Measurements from ENCODE around the gene CYP27B1. TPM values are rescaled to one million over a fixed set of nuclear protein-coding genes. Genes with fewer than 3 reads are reported as not detected.
"Not testable (repeated sequence)": the region's sequence is repeated elsewhere in the genome, so short reads cannot be mapped to it uniquely, and the experiment has no call there.

Gene CYP27B1
- total RNA-seq, 1 donor from 2014 or later: not detected

DNA sequence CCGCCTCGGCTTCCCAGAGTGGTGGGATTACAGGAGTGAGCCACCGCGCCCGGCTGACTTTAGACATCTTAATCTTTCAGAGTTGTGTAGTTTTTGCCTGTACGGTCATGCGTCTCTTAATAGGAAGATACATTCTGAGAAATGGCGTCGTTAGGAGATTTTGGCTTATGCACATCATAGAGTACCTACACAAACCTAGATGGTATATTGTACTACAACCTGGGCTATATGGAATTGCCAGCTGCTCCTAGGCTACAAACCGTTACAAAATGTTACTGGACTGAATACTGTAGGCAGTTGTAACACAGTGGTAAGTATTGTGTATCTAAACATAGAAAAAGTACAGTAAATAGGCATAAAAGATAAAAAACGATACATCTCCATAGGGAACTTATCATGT lies 17.0 kb upstream of the CYP27B1 start:
- no peak for FAIRE-seq
- DNase-seq (ENCODE audit: low spot score in 2 of 2): no peak

DNA sequence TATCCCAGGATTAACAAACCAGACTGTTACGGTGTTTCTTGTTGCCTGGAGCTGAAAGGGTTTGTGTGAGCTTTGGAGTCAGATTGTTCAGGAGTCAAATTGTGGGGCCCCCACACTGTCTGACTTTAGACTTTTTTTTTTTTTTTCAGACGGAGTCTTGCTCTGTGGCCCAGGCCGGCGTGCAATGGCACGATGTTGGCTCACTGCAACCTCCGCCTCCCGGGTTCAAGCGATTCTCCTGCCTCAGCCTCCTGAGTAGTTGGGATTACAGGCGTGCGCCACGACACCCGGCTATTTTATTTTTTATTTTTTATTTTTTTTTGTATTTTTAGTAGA lies 16.6 kb upstream of the CYP27B1 start:
- FAIRE-seq (no peak), DNase-seq (ENCODE audit: low spot score in 2 of 2) (no peak)

DNA sequence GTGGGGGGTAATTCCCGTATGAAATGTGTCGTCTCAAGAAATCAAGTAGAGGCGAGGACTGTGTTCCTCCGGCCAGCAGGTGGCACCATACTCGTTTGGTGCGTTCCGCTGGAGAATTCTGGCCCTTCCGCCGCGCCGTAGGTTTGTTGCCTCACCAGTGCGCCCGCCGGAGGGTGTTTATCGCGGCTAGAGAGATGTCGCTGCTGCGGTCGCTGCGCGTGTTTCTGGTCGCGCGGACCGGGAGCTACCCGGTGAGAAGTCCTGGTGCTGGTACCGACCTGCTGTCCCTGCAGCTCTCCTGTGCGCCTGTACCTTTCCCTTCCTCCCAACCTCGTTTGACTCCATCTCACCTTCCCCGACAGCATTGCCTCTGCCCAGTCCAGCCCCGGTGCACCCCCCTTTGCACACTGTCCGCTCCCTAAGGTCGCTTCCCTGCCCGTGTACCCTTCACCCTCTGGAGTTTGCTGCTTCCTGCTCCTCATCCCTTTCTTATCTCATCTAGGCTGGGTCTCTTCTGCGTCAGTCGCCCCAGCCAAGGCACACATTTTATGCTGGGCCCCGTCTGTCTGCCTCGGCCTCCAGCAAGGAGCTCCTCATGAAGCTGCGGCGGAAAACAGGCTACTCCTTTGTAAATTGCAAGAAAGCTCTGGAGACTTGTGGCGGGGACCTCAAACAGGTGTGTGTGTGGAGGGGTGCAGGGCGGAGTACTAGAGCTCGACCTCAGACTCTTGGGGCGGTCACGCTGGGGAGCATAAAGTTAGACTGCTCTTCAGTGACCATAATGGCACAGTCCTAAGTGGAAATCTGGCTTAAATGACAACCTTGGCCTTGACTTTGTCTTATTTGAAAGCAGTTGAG lies 16.0 kb upstream of the CYP27B1 start, which contains the start of gene TSFM:
Gene TSFM, plus strand, starts transcription at position 180 of the 858 bp plus-strand sequence. Its CDS starts 15 bp downstream, at position 195.
- DNase-seq (ENCODE audit: low spot score in 2 of 2) (peak; percentile 77 to 82), FAIRE-seq (no peak)

DNA sequence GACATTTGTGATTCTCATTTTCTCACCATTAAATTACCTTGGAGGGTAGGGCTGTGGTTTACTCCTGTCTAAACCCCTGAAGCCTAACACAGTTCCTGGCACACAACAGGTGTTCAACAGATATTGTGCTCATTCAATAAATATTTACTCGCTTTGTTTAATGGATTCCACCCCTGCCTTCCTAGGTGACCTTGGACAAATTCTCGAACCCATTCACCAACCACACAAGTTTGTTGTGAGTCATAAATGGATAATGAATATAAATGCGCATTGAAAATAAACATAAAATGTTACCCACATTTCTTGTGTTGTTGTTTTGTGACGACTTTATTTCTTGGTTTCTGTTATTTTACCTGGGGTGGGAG lies 15.3 kb upstream of the CYP27B1 start:
- FAIRE-seq (no peak), DNase-seq (ENCODE audit: low spot score in 2 of 2) (no peak)

DNA sequence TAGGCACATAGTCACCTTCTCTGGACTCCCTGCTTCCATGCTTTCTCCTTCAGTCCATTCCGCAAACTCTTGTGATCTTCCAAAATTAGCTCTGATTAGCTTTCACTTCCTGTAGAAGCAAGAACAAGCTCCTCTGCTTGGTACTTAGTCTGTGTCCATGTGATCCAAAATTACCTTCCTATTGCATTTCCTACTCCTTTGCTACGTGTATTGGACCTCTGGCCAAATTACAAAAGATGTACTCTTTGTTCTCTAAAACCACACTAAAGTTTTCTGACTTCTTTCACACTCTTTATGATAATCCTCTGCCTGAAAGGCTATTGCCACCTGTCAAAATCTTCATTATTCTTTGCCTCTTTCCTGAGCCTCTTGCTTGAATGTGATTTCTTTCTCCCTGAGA lies 14.9 kb upstream of the CYP27B1 start:
- DNase-seq (ENCODE audit: low spot score in 2 of 2) (no peak), FAIRE-seq (no peak)

DNA sequence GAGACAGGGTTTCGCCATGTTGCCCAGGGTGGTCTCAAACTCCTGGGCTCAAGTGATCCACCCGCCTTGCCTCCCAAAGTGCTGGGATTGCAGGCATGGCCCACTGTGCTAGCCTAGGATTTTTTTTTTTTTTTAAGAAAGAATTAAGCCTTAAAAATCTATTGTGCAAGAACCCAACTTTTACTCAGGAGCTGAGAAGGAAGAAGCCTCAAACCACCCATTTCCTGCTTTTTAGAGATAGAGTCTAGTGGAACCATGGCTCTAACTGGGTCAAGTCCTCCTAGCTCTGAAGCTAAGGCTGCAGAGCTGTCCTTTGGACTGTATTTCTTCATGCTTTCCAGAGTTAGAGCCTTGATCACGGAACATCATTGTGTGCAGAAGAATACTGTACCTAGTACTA lies 14.4 kb upstream of the CYP27B1 start:
- DNase-seq (ENCODE audit: low spot score in 2 of 2): no peak
- no peak for FAIRE-seq

DNA sequence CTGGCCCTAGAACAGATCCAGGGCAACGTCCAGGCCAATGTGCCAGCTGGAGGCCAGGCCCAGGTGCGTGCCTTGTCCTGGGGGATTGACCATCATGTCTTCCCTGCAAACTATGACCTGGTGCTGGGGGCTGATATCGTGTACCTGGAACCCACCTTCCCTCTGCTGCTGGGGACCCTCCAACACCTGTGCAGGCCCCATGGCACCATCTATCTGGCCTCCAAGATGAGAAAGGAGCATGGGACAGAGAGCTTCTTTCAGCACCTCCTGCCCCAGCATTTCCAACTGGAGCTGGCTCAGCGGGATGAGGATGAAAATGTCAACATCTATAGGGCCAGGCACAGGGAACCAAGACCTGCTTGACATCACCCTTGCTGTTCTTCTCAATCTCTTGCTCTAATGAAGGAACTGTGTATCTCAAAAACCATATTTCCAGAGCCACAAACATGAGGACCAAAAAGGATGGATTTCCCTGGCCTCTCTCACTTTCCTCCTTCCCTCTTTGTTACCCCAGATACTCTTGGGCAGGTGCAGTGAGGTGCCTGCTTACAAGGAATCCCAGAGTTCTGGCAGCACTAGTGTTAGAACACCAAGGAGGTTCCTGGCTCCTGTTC lies 13.5 kb upstream of the CYP27B1 start:
- FAIRE-seq: no peak
- no peak for DNase-seq (ENCODE audit: low spot score in 2 of 2)

DNA sequence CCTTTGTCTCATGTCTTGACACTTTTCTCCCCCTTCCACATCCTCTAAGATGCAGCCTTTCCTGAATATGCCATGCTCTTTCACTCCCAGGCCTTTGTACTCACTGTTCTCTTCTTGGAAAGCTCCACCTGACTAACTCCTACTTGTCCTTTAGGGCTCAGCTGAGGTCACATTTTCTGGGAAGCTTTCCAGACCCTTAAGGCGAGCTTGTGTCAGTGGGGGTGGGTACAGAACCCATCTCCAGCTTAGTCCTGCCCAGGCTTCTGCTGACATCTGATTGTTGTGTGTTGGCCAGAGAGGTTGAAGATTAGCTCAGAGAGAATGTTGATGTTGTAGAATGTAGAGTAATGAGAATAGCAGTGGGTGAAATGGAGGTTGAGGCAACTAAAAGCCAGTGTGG lies 12.9 kb upstream of the CYP27B1 start:
- DNase-seq (ENCODE audit: low spot score in 2 of 2): no peak
- no peak for FAIRE-seq

DNA sequence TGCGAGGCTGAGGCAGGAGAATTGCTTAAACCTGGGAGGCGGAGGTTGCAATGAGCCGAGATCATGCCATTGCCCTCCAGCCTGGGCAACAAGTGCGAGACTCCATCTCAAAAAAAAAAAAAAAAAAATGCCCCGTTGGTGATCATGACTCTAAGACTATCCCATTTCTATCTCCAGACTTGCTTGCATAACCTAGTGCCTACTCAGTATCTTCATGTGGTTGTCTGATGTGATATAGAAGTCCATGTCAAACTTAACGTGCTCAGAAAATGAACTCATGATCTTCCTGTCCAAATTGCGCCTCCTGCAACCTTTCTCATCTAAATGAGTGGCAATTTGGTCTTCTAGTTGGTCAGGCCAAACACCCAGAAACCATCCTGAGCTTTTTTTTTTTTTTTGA lies 11.0 kb upstream of the CYP27B1 start:
- FAIRE-seq (no peak), DNase-seq (ENCODE audit: low spot score in 2 of 2) (no peak)

DNA sequence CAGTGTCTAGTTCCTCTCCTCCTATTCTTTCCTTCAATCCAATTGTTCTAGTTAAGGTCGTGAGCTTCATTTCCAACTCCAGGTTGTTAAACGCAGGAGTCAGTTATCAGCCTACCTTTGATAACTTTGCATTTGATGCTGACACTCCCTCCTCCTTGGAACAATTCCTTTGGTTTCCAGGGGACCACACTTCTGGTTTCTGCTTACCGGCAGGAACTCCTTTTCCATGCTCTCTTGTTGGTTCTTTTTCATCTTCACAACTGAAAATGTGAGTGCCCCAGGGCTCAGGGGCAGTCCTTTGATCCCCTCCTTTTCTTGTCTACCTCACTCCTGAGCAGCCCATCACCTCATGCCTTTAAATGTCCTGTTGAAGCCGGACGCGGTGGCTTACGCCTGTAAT lies 10.5 kb upstream of the CYP27B1 start:
- DNase-seq (ENCODE audit: low spot score in 2 of 2) (no peak), FAIRE-seq (no peak)

DNA sequence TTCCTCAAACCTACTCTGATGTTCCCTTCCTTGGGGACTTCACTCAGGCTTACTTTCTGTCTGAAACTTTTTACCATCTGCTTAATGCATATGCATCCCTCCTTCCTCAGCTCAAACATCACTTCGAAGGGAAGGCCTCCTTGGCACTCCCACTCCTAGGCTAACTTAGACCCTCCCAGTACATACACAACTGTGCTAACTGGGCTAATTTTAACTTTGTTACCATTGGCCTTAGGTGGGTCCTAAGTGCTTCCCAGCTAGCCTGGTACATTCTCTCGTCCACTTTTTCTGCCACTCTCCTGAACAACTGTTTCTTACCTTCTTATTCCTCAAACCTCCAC lies 9.3 kb upstream of the CYP27B1 start:
- no peak for DNase-seq (ENCODE audit: low spot score in 2 of 2)
- no peak for FAIRE-seq

DNA sequence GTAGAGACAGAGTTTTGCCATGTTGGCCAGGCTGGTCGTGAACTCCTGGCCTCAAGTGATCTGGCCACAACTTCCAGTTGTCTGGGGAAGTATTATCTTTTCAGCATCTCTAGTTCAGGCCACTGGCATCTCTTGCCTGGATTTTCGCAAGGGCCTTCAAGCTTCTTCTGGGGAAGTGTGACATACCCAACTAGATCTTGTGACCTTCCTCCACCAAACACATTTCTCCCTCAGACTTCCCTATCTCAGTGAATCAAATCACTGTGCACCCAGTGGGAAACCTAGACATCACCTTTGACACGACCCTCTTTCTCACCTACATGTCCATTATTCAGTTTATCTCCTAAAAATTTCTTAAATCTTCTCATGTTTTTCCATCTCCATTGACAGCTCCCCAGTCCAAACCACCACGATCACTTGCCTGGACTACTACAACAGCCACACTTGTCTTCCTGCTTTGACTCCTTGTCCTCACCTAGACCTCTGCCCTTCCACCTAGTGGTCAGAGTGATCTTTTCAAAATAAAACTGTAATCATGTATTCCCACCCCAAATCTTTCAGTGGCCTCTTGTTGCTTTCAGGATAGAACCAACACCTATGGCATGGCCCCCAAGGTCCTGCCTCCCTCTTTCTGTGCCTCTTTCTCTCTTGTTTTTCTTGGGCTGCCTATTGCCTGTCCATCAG lies 8.8 kb upstream of the CYP27B1 start:
- FAIRE-seq (no peak), DNase-seq (ENCODE audit: low spot score in 2 of 2) (no peak)

DNA sequence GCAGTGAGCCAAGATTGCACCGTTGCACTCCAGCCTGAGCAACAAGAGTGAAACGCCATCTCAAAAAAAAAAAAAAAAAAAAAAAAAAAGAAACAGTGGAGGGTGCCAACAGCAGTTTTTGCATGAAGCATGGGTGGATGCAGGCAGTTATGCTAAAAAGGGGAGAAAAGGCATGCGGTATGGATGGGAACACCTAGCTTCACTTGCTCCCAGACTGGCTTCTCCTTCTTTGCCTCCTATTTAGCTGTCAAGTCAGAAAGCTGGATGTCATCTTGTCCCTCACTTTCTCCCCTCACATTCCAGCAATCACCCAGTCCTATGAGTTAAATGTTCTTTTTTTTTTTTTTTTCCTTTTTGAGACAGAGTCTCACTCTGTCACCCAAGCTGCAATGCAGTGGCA lies 8.2 kb upstream of the CYP27B1 start:
- no peak for FAIRE-seq
- DNase-seq (ENCODE audit: low spot score in 2 of 2): no peak

DNA sequence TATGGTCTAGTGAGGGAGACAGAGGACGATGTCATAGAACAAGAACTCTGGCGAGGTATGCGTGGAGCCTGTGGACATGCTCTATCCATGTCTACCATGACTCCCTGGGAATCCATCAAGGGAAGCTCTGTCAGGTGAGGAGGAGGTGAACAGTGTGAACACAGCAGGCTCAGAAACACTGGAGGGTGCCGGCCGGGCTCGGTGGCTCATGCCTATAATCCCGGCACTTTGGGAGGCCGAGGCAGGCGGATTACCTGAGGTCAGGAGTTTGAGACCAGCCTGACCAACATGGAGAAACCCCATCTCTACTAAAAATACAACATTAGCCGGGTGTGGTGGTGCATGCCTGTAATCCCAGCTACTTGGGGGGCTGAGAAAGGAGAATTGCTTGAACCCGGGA lies 7.8 kb upstream of the CYP27B1 start:
- DNase-seq (ENCODE audit: low spot score in 2 of 2); FAIRE-seq: not testable (repeated sequence)

DNA sequence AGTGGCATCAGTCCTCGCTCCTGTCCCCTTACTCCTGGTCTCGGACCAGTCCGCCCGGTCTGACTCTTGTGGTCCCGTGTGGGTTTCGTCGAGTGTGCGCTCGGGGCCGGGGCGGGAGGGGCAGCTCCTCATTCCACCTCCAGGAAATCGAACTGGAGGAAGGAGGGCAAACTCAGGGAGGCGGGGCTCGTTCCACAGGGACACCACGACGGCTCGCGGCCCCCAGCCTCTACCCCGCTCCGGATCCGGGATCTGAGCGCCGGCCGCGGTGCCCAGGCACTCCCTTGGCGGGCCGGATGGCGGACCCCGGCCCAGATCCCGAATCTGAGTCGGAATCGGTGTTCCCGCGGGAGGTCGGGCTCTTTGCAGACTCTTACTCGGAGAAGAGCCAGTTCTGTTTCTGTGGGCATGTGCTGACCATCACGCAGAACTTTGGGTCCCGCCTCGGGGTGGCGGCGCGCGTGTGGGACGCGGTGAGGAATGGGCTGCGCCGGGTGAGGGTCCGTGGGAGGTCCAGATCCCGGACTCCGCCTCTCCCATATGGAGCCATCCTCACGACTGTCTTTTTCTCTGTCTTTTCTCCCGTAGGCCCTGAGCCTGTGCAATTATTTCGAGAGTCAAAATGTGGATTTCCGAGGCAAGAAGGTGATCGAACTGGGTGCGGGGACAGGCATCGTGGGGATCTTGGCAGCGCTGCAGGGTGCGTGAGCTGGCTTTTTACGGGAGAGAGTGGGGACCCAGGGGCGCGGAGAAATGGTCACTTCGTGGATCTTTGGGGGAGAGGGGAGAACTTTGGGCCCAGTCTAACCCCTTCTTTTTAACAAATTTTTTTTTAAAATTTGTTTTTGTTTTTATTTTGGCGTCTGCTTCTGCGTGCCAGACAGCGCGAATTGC lies 5.8 kb upstream of the CYP27B1 start, which contains the start of gene EEF1AKMT3:
Gene EEF1AKMT3, plus strand, starts transcription at position 186 of the 894 bp plus-strand sequence. Its CDS starts 111 bp downstream, at position 297.
- peak; percentile 56 to 71 for DNase-seq (ENCODE audit: low spot score in 2 of 2)
- FAIRE-seq: no peak

DNA sequence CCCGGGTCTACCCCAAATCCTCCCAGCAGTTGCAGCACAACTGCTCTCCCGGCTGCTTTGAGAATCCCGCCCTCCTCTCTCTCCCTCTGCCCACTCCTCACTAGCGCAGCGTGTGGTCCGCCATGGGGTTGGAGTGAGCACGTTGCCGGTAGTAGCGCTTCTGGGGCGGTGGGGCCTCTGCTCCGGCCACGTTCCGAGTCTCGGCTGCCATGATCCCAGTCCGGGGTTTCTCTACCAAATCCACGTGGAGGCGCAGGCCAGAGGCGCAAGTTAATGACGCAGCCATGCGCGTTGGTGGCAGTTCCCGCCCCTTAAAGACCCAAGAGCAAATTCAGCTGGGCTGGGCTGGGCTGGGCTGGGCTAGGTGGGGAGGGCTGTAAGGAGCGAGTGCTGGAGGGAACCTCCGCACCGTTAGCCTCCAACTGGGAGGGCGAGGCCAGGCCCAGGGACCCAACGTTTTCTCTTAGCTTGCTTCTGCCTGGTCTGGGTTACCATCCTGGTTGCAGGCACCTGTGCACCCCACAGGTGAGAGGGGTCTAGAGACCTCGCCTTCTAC lies 5.1 kb upstream of the CYP27B1 start, which contains the start of gene METTL1:
Gene METTL1, minus strand, starts transcription at position 233 of the 556 bp plus-strand sequence. Its CDS starts 22 bp downstream, at position 211.
- peak; percentile 96 to 97 for DNase-seq (ENCODE audit: low spot score in 2 of 2)

DNA sequence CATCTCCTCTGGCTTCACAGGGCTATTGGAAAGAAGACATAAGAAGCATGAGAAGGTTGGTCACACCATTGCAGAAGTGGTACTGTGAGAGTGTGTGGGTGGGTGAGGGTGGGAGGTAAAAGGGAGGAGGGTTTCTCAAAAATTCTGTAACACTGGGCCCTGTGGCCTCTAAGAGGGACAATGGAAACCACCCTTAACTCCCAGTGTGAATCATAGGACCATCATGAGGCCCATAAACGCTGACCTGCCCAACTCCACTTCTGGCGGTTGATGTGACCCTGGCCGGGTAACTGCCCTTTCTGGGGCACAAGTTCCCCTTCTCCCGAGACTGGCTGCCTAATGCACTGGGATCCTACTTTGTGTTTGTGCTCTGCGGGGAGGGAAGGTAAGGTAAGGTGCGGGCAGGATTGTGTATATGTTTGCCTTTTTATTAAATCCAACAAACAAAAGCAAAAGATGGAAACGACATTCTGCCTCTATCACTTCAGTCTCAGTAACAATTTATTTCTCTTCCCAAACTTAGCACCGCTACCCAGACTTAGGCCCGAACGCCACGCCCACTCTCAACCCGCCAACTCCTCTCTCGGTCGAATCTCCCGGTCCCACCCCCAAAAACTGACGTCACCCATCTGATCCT lies 4.5 kb upstream of the CYP27B1 start:
- DNase-seq (ENCODE audit: low spot score in 2 of 2): peak in 1 of 2 donors; percentile 78

More for the DNA sequence above, 5.1 kb upstream of the CYP27B1 start, which contains the start of gene METTL1:
- no peak for FAIRE-seq

DNA sequence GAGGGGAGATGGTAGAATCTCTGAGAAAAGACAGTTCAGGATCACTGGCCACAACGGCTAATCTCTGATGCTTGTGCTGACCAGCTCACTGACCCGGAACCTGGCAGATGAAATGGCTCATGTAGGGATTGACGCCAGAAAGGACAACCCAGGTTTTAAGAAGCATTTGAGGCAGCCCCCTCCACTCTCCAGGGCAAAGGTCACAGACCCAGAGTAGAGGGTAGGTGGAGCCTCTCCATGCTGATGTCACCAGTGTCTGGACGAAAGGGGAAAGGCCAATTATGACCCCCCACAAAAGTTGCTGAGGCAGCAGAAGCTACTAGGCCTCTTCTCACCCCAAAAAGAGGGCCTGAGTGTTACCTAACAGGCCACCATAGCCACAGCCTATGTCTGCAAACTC lies 3.9 kb upstream of the CYP27B1 start:
- DNase-seq (ENCODE audit: low spot score in 2 of 2): no peak
- FAIRE-seq: no peak

More for the DNA sequence above, 4.5 kb upstream of the CYP27B1 start:
- FAIRE-seq: no peak

DNA sequence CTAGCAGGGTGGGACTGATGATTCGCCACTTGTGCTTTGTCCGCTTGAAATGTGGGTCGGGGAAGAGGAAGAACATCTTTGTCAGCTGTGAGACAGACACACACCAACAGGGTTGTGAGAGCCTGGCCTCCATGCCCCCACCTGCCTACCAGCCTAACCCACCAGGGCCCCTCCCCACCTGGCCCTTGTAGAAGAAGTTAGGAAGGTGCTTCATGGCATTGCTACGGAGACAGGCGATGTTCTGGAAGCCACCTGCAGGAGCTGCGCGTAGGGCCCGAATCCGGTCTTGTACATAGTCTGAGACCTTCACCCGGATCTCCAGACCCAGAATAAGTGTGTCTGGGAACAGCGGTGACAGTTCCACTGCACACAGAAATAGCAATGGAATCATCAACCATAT lies 2.7 kb upstream of the CYP27B1 start:
- DNase-seq (ENCODE audit: low spot score in 2 of 2) (no peak), FAIRE-seq (no peak)
